Gastroesophageal sphincter (tissue), 3 donors: Measurements from ENCODE around the gene RNU11.
"Not testable (repeated sequence)": the region's sequence is repeated elsewhere in the genome, so short reads cannot be mapped to it uniquely, and the experiment has no call there.

Experiments used
- CTCF ChIP-seq, 4 experiments: fragments of 200-600 bp in 2 of 4; fragments of 450-650 bp in 2 of 4; sonication (generic) in 1 of 4; IDR thresholded peaks; one replicate each; pipeline ENCODE4 v1.5.1; 2017 to 2019; ENCODE audit warnings: antibody characterized with exemption in 4 of 4, mild to moderate bottlenecking in 2 of 4, moderate library complexity in 2 of 4
- EP300 ChIP-seq: sonication (generic); formaldehyde crosslinking; IDR thresholded peaks from one replicate; pipeline ENCODE4 v1.6.1; 2017; ENCODE audit warnings: antibody characterized with exemption, mild to moderate bottlenecking
- POLR2A ChIP-seq, 2 donors: fragments of 450-650 bp; IDR thresholded peaks; one replicate each; pipeline ENCODE4 v1.6.1; 2017; ENCODE audit warnings: antibody characterized with exemption in 2 of 2, mild to moderate bottlenecking in 2 of 2, moderate library complexity in 1 of 2
- POLR2AphosphoS5 ChIP-seq: sonication (generic); formaldehyde crosslinking; IDR thresholded peaks from one replicate; pipeline ENCODE4 v1.6.1; 2017; ENCODE audit warnings: antibody characterized with exemption

DNA sequence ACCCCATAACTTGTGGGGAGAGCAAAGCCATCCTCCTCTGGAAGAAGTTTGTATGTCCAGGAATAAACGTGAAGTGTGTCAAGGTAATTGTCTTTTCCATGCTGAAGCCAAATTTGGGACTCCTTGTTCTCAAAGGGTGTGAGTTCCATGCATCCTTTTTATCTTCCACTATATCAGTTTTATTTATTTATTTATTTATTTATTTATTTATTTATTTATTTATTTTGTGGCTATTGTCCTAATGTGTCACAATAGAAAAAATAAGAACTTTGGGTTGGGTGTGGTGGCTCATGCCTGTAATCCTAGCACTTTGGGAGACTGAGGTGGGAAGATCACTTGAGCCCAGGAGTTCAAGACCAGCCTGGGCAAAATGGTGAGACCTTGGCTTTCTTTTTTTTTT is 43.2 kb downstream of the RNU11 start:
- not testable (repeated sequence) for TF ChIP-seq CTCF (IDR thresholded peaks at IDR 0.05); POLR2A (IDR thresholded peaks at IDR 0.05); POLR2AphosphoS5; EP300
